GM12878 (cell line): ENCODE measurements around the gene DIP2C. TPM values are rescaled to one million over a fixed set of nuclear protein-coding genes. Genes with fewer than 3 reads are reported as not detected.

Experiments
- ATAC-seq: fragments of 200-7000 bp; cut with Tn5 transposase; 3 replicates; pipeline ENCODE4 v1.9.1; 2020; ENCODE audit warnings: mild to moderate bottlenecking, moderate library complexity
- BruUV-seq: library from RNA; stranded (reverse); fragments of 400-500 nt; replicated peaks from 2 replicates; lab custom pipeline; 2021; lab: Mats Ljungman, UMichigan
- CTCF ChIA-PET: fragments of 300-600 bp; sonication (Branson Sonifier 250); formaldehyde crosslinking; extraction: SDS; loops from one replicate; lab custom pipeline; 2021; ENCODE audit warnings: inconsistent platforms; lab: Yijun Ruan, JAX
- POLR2A ChIA-PET: fragments of 350-600 bp; formaldehyde crosslinking; extraction: SDS; loops from one replicate; lab custom pipeline; 2021; ENCODE audit warnings: inconsistent platforms; lab: Charles Lee
- RAD21 ChIA-PET: fragments of 300-600 bp; sonication (Branson Sonifier 250); formaldehyde crosslinking; loops from one replicate; lab custom pipeline; 2023; ENCODE audit warnings: antibody characterized with exemption; ENCODE audit not compliant: unreplicated experiment; lab: Charles Lee
- SMC1A ChIA-PET: fragments of 300-600 bp; sonication (Branson Sonifier 250); formaldehyde crosslinking; loops from one replicate; lab custom pipeline; 2023; ENCODE audit not compliant: unreplicated experiment, uncharacterized antibody; lab: Charles Lee
- DNase-seq: peaks from one replicate; pipeline ENCODE4 v3.0.0-alpha.2; 2011; ENCODE audit warnings: low read depth, low spot score
- FAIRE-seq: peaks from 3 replicates; lab custom pipeline; 2011; peaks lifted over from hg19 to GRCh38; lab: Jason Lieb, UNC
- H2AFZ ChIP-seq: 2 replicates; pipeline ENCODE4 v1.6.0; 2011; ENCODE audit warnings: low read depth, low read length, control low read depth; ENCODE audit not compliant: control insufficient read depth
- H3K27ac ChIP-seq: 2 replicates; pipeline ENCODE4 v1.5.1; 2011; ENCODE audit warnings: control low read depth; ENCODE audit not compliant: control insufficient read depth, insufficient read depth
- H3K27me3 ChIP-seq, 2 experiments: replicated peaks in 1 of 2; 2 replicates each; pipeline versions ENCODE4 v1.6.0 to v1.6.1; 2011; ENCODE audit warnings: low read length in 1 of 2; ENCODE audit not compliant: control insufficient read depth in 2 of 2, insufficient read depth in 2 of 2
- H3K36me3 ChIP-seq, 2 experiments: 2 replicates each; pipeline ENCODE4 v1.5.1; 2011; ENCODE audit warnings: low read length in 1 of 2; ENCODE audit not compliant: control insufficient read depth in 2 of 2, insufficient read depth in 2 of 2
- H3K4me1 ChIP-seq: 2 replicates; pipeline ENCODE4 v1.6.1; 2011; ENCODE audit warnings: mild to moderate bottlenecking, low read length, moderate library complexity, mixed read lengths; ENCODE audit not compliant: control insufficient read depth, insufficient read depth
- H3K4me2 ChIP-seq: 2 replicates; pipeline ENCODE4 v1.6.0; 2011; ENCODE audit warnings: control low read depth; ENCODE audit not compliant: control insufficient read depth, insufficient read depth
- H3K4me3 ChIP-seq: fragments of 200-600 bp; sonication (generic); 2 replicates; pipeline ENCODE4 v1.5.1; 2016
- H3K79me2 ChIP-seq: 2 replicates; pipeline ENCODE4 v1.6.0; 2011; ENCODE audit warnings: low read length; ENCODE audit not compliant: control insufficient read depth, insufficient read depth
- H3K9ac ChIP-seq: 2 replicates; pipeline ENCODE4 v1.8.0; 2011; ENCODE audit warnings: low read length, control low read depth, mixed read lengths; ENCODE audit not compliant: control insufficient read depth, insufficient read depth
- H3K9me3 ChIP-seq: replicated peaks from 3 replicates; pipeline ENCODE4 v1.5.1; 2011; ENCODE audit warnings: mild to moderate bottlenecking, low read length; ENCODE audit not compliant: control insufficient read depth, insufficient read depth
- H4K20me1 ChIP-seq: 2 replicates; pipeline ENCODE4 v1.6.0; 2011; ENCODE audit not compliant: control insufficient read depth, insufficient read depth
- CEBPZ ChIP-seq: fragments of 150-350 bp; IDR thresholded peaks from 2 replicates; pipeline ENCODE4 v1.6.1; 2016; ENCODE audit warnings: low read depth, low read length
- FOXM1 ChIP-seq: IDR thresholded peaks from 2 replicates; pipeline ENCODE4 v1.6.1; 2012; ENCODE audit warnings: low read depth, mild to moderate bottlenecking, inconsistent platforms, low read length, moderate library complexity
- GATAD2B ChIP-seq: fragments of 450-650 bp; conservative IDR thresholded peaks from 2 replicates; pipeline ENCODE4 v1.6.1; 2017; ENCODE audit warnings: low read depth, mild to moderate bottlenecking, moderate library complexity
- HCFC1 ChIP-seq: fragments of 150-350 bp; IDR thresholded peaks from 2 replicates; pipeline ENCODE4 v1.6.1; 2014; ENCODE audit warnings: low read length
- IRF4 ChIP-seq: IDR thresholded peaks from 2 replicates; pipeline ENCODE4 v1.6.1; 2011; ENCODE audit warnings: low read depth, low read length
- MEF2A ChIP-seq: IDR thresholded peaks from 2 replicates; pipeline ENCODE4 v1.6.1; 2011; ENCODE audit warnings: low read depth, mild to moderate bottlenecking, low read length, moderate library complexity; ENCODE audit not compliant: insufficient read depth
- MYB ChIP-seq: fragments of 150-350 bp; IDR thresholded peaks from 2 replicates; pipeline ENCODE4 v1.6.1; 2014; ENCODE audit warnings: mild to moderate bottlenecking, low read depth, low read length, borderline replicate concordance
- NR2F1 ChIP-seq: fragments of 450-650 bp; conservative IDR thresholded peaks from 2 replicates; pipeline ENCODE4 v1.6.1; 2017; ENCODE audit warnings: mild to moderate bottlenecking
- RAD51 ChIP-seq: fragments of 450-650 bp; IDR thresholded peaks from 2 replicates; pipeline ENCODE4 v1.6.1; 2016; ENCODE audit warnings: moderate library complexity, mild to moderate bottlenecking, inconsistent platforms
- RBBP5 ChIP-seq: fragments of 200-600 bp; sonication (generic); conservative IDR thresholded peaks from 2 replicates; pipeline ENCODE4 v1.6.1; 2016
- SP1 ChIP-seq: IDR thresholded peaks from one replicate; pipeline ENCODE4 v1.6.1; 2011; ENCODE audit warnings: low read depth, low read length
- TAF1 ChIP-seq: IDR thresholded peaks from 2 replicates; pipeline ENCODE4 v1.6.1; 2011; ENCODE audit warnings: mild to moderate bottlenecking, low read depth, low read length, borderline replicate concordance
- TCF7 ChIP-seq: IDR thresholded peaks from 2 replicates; pipeline ENCODE4 v1.6.1; 2014; ENCODE audit warnings: antibody characterized with exemption, borderline replicate concordance
- WGBS: methylation state at CpG from one replicate; pipeline ENCODE4 v1.1.6; 2016; ENCODE audit warnings: low lambda C conversion rate; ENCODE audit not compliant: insufficient replicate concordance, insufficient coverage; ENCODE audit errors: missing lambda C conversion rate; 5-methylcytosine and 5-hydroxymethylcytosine counted together
- in situ Hi-C: fragments of 300-500 bp; cut with MboI; formaldehyde crosslinking; loops from 9 replicates; pipeline ENCODE4 v1.14.3; 2018; ENCODE audit warnings: mixed read lengths
- intact Hi-C: fragments of 100-400 bp; cut with micrococcal nuclease; formaldehyde crosslinking; loops from one replicate; pipeline ENCODE4 v1.14.2; 2022; ENCODE audit not compliant: unreplicated experiment
- polyA plus RNA-seq, 11 experiments: library from polyadenylated mRNA; depleted of rRNA in 4 of 11; unstranded in 6 of 11; stranded (reverse) in 5 of 11; fragments of >200 nt; fragmentation: Nextera tagmentation in 4 of 11; fragmentation: Illumina TruSeq in 1 of 11; extraction: Ambion mirVana in 4 of 11; extraction: Trizol in 1 of 11; gene quantifications; 1 replicate in 1 of 11; 2 replicates in 10 of 11; pipeline versions ENCODE4 v1.2.1 to v1.2.3, GENCODE V29; 2011 to 2016; ENCODE audit warnings: inconsistent platforms in 2 of 11, missing spikeins in 2 of 11, low read depth in 1 of 11
- total RNA-seq, 4 experiments: library from RNA; depleted of rRNA in 3 of 4; stranded (reverse); fragments of >200 nt in 3 of 4; fragmentation: Illumina TruSeq in 1 of 4; extraction: Trizol in 1 of 4; gene quantifications; 2 replicates each; pipeline versions ENCODE4 v1.2.1 to v1.2.3, GENCODE V29; 2013 to 2021
- TF ChIP-seq, protein P1 (sequence below): IDR thresholded peaks from 2 replicates; pipeline ENCODE4 v1.6.1; 2011; ENCODE audit warnings: low read depth, mild to moderate bottlenecking, low read length, moderate library complexity, borderline replicate concordance; ENCODE audit errors: extremely low read depth

The DIP2C gene
- total and polyA plus RNA-seq, 10 of the 15 experiments (the other 5 are each of a cell fraction or from before 2014, with no cell fraction given): 0.01 to 0.10 (median 0.06) TPM

DNA sequence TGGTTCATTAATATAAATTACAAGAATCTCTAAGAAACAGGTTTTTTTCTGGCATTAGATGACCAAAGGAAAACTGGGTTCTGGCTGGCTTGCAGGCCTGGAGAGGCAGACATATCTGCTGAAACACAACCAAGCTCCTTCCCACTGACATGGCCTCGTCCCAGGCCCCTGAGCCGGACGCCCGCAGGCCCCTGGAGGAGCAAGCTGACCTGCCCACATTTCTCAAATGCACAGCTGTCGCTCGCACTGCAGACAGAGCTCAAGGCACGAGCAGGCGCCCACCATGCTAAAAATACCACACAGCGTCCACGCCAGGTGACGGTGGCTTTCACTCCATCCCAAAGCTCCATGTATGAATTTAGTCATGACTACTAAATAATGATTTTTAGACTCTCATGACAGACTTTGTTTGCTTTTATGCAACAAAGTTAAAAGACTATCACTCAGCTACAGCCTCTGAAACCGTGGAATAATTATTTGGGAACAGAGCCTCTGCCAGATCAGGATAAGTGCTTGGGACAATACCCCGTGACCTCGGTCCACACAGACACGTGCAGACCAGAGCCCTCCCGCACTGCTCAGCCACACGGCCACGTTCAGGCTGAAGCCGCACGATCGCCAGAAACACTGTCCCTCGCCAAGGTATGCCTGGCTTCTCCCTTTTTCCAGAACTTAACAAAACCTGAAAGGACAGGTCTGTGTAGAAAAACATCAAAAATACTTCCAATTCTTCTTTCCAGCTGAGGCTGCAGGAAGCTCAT is 71.1 kb downstream of the DIP2C start:
- ChIA-PET CTCF (no interaction called here), SMC1A (no interaction called here), POLR2A (no interaction called here), RAD21 (no interaction called here)
- no peaks in the 10 kb centered on the region for H3K9me3 ChIP-seq
- no peaks in the 10 kb centered on the region for H4K20me1 ChIP-seq
- H3K27me3 ChIP-seq: peaks cover 0 to 2% of the 10 kb centered on the region in 2 experiments; a peak in 3 of 4 replicates
- no peak for TF ChIP-seq HCFC1
- TF ChIP-seq NR2F1: no peak
- no peak for TF ChIP-seq GATAD2B
- TF ChIP-seq, protein P1, sequence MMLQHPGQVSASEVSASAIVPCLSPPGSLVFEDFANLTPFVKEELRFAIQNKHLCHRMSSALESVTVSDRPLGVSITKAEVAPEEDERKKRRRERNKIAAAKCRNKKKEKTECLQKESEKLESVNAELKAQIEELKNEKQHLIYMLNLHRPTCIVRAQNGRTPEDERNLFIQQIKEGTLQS: no peak
- no peaks in the 10 kb centered on the region for H3K36me3 ChIP-seq
- no TSS peak for BruUV-seq
- no peak overlapping the region for H3K4me2 ChIP-seq
- ATAC-seq (no peak), FAIRE-seq (no peak), DNase-seq (no peak)
- in situ Hi-C loops (no loop called here), intact Hi-C loops (no loop called here)
- no peak overlapping the region for H2AFZ ChIP-seq
- 55% methylated on average over 20 of the region's 22 CpGs for WGBS
- no peak overlapping the region for H3K4me3 ChIP-seq
- no peak overlapping the region for H3K27ac ChIP-seq
- H3K9ac ChIP-seq: no peak overlapping the region
- H3K79me2 ChIP-seq: no peaks in the 10 kb centered on the region
- peaks cover 6% of the 10 kb centered on the region; the same call in 1 of the 2 replicates for H3K4me1 ChIP-seq

DNA sequence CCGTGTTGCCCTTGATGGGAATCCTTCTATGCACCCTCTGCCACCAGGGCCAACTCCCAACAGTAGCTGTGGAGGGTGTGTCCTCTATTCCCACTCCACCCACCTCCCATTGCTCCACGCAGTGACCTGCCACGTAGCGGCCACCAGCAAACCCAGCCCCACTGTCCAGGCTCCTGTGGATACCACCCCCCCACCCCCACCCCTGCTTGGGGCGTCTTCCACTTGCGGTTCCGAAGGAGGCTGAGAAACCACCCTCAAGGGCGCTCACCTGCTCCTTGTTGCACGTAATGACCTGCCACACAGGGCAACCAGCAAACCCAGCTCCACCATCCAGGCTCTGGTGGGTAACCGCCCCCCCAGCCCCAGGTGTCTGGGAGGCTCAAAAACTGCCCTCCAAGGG is 72.0 kb downstream of the DIP2C start:
- Histone ChIP-seq H3K27ac (no peak overlapping the region), H3K4me1 (peaks cover 6% of the 10 kb centered on the region; the same call in 1 of the 2 replicates), H3K9me3 (no peaks in the 10 kb centered on the region), H3K9ac (no peak overlapping the region), H3K36me3 (no peaks in the 10 kb centered on the region), H2AFZ (no peak overlapping the region), H3K4me3 (no peak overlapping the region), H4K20me1 (no peaks in the 10 kb centered on the region), H3K79me2 (no peaks in the 10 kb centered on the region), H3K4me2 (no peak overlapping the region), H3K27me3 (peaks cover 0 to under 1% of the 10 kb centered on the region in 2 experiments; a peak in 3 of 4 replicates)
- TF ChIP-seq CEBPZ: no peak
- TF ChIP-seq IRF4: no peak
- TF ChIP-seq RAD51: no peak
- no peak for TF ChIP-seq FOXM1
- no peak for TF ChIP-seq TAF1
- TF ChIP-seq SP1: no peak
- no peak for TF ChIP-seq RBBP5
- no peak for TF ChIP-seq TCF7
- no peak for TF ChIP-seq MEF2A
- TF ChIP-seq MYB: no peak
- in situ Hi-C loops: no loop called here
- CTCF ChIA-PET: no interaction called here
- RAD21 ChIA-PET: no interaction called here
- no peak for ATAC-seq
- FAIRE-seq: no peak
- no peak for DNase-seq
- WGBS: 72% methylated on average over 9 of the region's 10 CpGs
- POLR2A ChIA-PET: no interaction called here
- no TSS peak for BruUV-seq
- SMC1A ChIA-PET: no interaction called here
- intact Hi-C loops: no loop called here
